HepG2 (cell line): Measurements from ENCODE around the gene RHBDF2. TPM values are rescaled to one million over a fixed set of nuclear protein-coding genes. Genes with fewer than 3 reads are reported as not detected.

Experiments
- CENPX ChIP-seq: sonication (generic); formaldehyde crosslinking; IDR thresholded peaks from 2 replicates; pipeline ENCODE4 v1.9.0; 2021; ENCODE audit warnings: mild to moderate bottlenecking, missing genetic modification reagents, moderate library complexity
- ETV5 ChIP-seq: IDR thresholded peaks from 2 replicates; pipeline ENCODE4 v1.6.1; 2018; ENCODE audit warnings: missing biosample characterization, missing genetic modification reagents, inconsistent platforms, borderline replicate concordance
- HOXA3 ChIP-seq: sonication (generic); formaldehyde crosslinking; IDR thresholded peaks from 2 replicates; pipeline ENCODE4 v1.5.0; 2020; ENCODE audit warnings: missing genetic modification reagents
- NCOA5 ChIP-seq: sonication (generic); formaldehyde crosslinking; IDR thresholded peaks from 2 replicates; pipeline ENCODE4 v1.4.0; 2020; ENCODE audit warnings: missing genetic modification reagents
- NFE2L1 ChIP-seq: sonication (generic); formaldehyde crosslinking; IDR thresholded peaks from 2 replicates; pipeline ENCODE4 v1.4.0; 2020; ENCODE audit warnings: missing genetic modification reagents, mild to moderate bottlenecking, borderline replicate concordance
- NRL ChIP-seq: sonication (generic); formaldehyde crosslinking; IDR thresholded peaks from 2 replicates; pipeline ENCODE4 v1.5.0; 2020; ENCODE audit warnings: missing genetic modification reagents, mild to moderate bottlenecking, moderate library complexity, borderline replicate concordance
- PHB2 ChIP-seq: fragments of 450-650 bp; IDR thresholded peaks from 2 replicates; pipeline ENCODE4 v1.6.1; 2018; ENCODE audit not compliant: partially characterized antibody
- SMAD1 ChIP-seq: sonication (generic); formaldehyde crosslinking; IDR thresholded peaks from 2 replicates; pipeline ENCODE4 v1.4.0; 2020; ENCODE audit warnings: missing genetic modification reagents, low read depth, mild to moderate bottlenecking, borderline replicate concordance
- ZKSCAN1 ChIP-seq: fragments of 150-350 bp; IDR thresholded peaks from 2 replicates; pipeline ENCODE4 v1.6.1; 2014; ENCODE audit warnings: low read length
- ZNF749 ChIP-seq: sonication (generic); formaldehyde crosslinking; IDR thresholded peaks from 2 replicates; pipeline ENCODE4 v1.8.0; 2022; ENCODE audit warnings: mild to moderate bottlenecking, missing genetic modification reagents, moderate library complexity, borderline replicate concordance
- ZNF781 ChIP-seq: sonication (generic); formaldehyde crosslinking; IDR thresholded peaks from 2 replicates; pipeline ENCODE4 v1.5.1; 2020; ENCODE audit warnings: borderline replicate concordance, mild to moderate bottlenecking, missing genetic modification reagents; ENCODE audit errors: not compliant biosample characterization
- polyA plus RNA-seq, 8 experiments: library from polyadenylated mRNA; depleted of rRNA in 3 of 8; stranded (reverse) in 7 of 8; unstranded in 1 of 8; fragments of >200 nt; fragmentation: Illumina TruSeq in 4 of 8; extraction: Trizol in 4 of 8; gene quantifications; 2 replicates each; pipeline versions ENCODE4 v1.2.1 to v1.2.3, GENCODE V29; 2011 to 2016; ENCODE audit warnings: low read depth in 4 of 8, missing spikeins in 1 of 8, mixed read lengths in 1 of 8; ENCODE audit not compliant: insufficient read depth in 1 of 8
- total RNA-seq, 5 experiments: library from RNA; depleted of rRNA; stranded (reverse); fragments of >200 nt; fragmentation: Illumina TruSeq; extraction: Trizol; gene quantifications; 2 replicates each; pipeline ENCODE4 v1.2.3, GENCODE V29; 2016; ENCODE audit warnings: low read depth in 1 of 5
- TF ChIP-seq, protein P1 (sequence below): sonication (generic); formaldehyde crosslinking; IDR thresholded peaks from 2 replicates; pipeline ENCODE4 v1.8.0; 2022; ENCODE audit warnings: mild to moderate bottlenecking, missing genetic modification reagents
- TF ChIP-seq, protein P2 (sequence below): IDR thresholded peaks from 2 replicates; pipeline ENCODE4 v1.6.1; 2016; ENCODE audit warnings: low read depth
- TF ChIP-seq, protein P3 (sequence below): sonication (generic); formaldehyde crosslinking; IDR thresholded peaks from 2 replicates; pipeline ENCODE4 v1.8.0; 2022; ENCODE audit warnings: mild to moderate bottlenecking, missing genetic modification reagents, moderate library complexity
- TF ChIP-seq, protein P4 (sequence below): sonication (generic); formaldehyde crosslinking; IDR thresholded peaks from 2 replicates; pipeline ENCODE4 v1.5.1; 2020; ENCODE audit warnings: missing genetic modification reagents, mild to moderate bottlenecking, borderline replicate concordance
- TF ChIP-seq, protein P5 (sequence below): sonication (generic); formaldehyde crosslinking; IDR thresholded peaks from 2 replicates; pipeline ENCODE4 v1.4.0; 2020; ENCODE audit warnings: missing genetic modification reagents
- TF ChIP-seq, protein P6 (sequence below): sonication (generic); formaldehyde crosslinking; conservative IDR thresholded peaks from 2 replicates; pipeline ENCODE4 v1.8.0; 2022; ENCODE audit warnings: mild to moderate bottlenecking, moderate library complexity, missing genetic modification reagents
- TF ChIP-seq, protein P7 (sequence below): sonication (generic); formaldehyde crosslinking; IDR thresholded peaks from 2 replicates; pipeline ENCODE4 v1.4.0; 2020; ENCODE audit warnings: missing genetic modification reagents

The RHBDF2 gene
- total and polyA plus RNA-seq, 2 of the 13 experiments (the other 11 are each of a cell fraction or from before 2014, with no cell fraction given), result 7.8 to 24.2 TPM

DNA sequence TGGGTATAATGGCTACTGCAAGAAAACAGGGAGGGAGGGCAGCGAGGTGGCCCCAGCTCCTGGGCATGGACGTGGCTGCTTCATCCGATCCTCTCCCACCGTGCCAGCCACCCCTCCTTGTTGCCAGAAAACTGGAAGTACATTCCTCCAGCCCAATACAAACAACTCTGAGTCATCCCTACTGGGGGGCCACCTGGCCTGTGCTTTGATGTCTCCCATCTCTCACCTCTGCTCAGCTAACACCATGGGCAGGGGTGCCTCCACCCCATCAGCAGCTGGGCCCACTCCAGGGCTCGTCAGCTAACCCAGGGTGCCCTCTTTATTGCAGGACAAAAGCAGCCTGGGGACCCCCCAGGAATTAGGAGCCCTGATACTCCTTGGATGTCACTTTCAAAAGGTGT is 2.0 kb downstream of the RHBDF2 start (continued):
- TF ChIP-seq, protein P1, sequence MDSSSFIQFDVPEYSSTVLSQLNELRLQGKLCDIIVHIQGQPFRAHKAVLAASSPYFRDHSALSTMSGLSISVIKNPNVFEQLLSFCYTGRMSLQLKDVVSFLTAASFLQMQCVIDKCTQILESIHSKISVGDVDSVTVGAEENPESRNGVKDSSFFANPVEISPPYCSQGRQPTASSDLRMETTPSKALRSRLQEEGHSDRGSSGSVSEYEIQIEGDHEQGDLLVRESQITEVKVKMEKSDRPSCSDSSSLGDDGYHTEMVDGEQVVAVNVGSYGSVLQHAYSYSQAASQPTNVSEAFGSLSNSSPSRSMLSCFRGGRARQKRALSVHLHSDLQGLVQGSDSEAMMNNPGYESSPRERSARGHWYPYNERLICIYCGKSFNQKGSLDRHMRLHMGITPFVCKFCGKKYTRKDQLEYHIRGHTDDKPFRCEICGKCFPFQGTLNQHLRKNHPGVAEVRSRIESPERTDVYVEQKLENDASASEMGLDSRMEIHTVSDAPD (CRISPR knock-in tag), result peak; percentile 76; the same call in 1 of the 2 replicates
- TF ChIP-seq, protein P2, sequence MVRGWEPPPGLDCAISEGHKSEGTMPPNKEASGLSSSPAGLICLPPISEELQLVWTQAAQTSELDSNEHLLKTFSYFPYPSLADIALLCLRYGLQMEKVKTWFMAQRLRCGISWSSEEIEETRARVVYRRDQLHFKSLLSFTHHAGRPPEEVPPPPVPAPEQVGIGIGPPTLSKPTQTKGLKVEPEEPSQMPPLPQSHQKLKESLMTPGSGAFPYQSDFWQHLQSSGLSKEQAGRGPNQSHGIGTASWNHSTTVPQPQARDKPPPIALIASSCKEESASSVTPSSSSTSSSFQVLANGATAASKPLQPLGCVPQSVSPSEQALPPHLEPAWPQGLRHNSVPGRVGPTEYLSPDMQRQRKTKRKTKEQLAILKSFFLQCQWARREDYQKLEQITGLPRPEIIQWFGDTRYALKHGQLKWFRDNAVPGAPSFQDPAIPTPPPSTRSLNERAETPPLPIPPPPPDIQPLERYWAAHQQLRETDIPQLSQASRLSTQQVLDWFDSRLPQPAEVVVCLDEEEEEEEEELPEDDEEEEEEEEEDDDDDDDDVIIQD (CRISPR knock-in tag), result peak; percentile 75
- TF ChIP-seq CENPX (CRISPR knock-in tag) (no peak), NRL (CRISPR knock-in tag) (peak; percentile 36; the same call in 1 of the 2 replicates), HOXA3 (CRISPR knock-in tag) (peak; percentile 82), ETV5 (CRISPR knock-in tag) (peak; percentile 86), NCOA5 (CRISPR knock-in tag) (no peak), ZNF749 (CRISPR knock-in tag) (no peak; the same call in 1 of the 2 replicates), ZNF781 (CRISPR knock-in tag) (no peak), ZKSCAN1 (no peak), SMAD1 (CRISPR knock-in tag) (no peak), PHB2 (no peak), NFE2L1 (CRISPR knock-in tag) (no peak)
- TF ChIP-seq, protein P3, sequence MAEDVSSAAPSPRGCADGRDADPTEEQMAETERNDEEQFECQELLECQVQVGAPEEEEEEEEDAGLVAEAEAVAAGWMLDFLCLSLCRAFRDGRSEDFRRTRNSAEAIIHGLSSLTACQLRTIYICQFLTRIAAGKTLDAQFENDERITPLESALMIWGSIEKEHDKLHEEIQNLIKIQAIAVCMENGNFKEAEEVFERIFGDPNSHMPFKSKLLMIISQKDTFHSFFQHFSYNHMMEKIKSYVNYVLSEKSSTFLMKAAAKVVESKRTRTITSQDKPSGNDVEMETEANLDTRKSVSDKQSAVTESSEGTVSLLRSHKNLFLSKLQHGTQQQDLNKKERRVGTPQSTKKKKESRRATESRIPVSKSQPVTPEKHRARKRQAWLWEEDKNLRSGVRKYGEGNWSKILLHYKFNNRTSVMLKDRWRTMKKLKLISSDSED (CRISPR knock-in tag), result no peak
- TF ChIP-seq, protein P4, sequence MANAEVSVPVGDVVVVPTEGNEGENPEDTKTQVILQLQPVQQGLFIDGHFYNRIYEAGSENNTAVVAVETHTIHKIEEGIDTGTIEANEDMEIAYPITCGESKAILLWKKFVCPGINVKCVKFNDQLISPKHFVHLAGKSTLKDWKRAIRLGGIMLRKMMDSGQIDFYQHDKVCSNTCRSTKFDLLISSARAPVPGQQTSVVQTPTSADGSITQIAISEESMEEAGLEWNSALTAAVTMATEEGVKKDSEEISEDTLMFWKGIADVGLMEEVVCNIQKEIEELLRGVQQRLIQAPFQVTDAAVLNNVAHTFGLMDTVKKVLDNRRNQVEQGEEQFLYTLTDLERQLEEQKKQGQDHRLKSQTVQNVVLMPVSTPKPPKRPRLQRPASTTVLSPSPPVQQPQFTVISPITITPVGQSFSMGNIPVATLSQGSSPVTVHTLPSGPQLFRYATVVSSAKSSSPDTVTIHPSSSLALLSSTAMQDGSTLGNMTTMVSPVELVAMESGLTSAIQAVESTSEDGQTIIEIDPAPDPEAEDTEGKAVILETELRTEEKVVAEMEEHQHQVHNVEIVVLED (CRISPR knock-in tag), result 0 out of 2 replicates have a peak, but pooled peaks have one; percentile 22
- TF ChIP-seq, protein P5, sequence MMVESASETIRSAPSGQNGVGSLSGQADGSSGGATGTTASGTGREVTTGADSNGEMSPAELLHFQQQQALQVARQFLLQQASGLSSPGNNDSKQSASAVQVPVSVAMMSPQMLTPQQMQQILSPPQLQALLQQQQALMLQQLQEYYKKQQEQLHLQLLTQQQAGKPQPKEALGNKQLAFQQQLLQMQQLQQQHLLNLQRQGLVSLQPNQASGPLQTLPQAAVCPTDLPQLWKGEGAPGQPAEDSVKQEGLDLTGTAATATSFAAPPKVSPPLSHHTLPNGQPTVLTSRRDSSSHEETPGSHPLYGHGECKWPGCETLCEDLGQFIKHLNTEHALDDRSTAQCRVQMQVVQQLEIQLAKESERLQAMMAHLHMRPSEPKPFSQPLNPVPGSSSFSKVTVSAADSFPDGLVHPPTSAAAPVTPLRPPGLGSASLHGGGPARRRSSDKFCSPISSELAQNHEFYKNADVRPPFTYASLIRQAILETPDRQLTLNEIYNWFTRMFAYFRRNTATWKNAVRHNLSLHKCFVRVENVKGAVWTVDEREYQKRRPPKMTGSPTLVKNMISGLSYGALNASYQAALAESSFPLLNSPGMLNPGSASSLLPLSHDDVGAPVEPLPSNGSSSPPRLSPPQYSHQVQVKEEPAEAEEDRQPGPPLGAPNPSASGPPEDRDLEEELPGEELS (CRISPR knock-in tag), result peak; percentile 97
- TF ChIP-seq, protein P6, sequence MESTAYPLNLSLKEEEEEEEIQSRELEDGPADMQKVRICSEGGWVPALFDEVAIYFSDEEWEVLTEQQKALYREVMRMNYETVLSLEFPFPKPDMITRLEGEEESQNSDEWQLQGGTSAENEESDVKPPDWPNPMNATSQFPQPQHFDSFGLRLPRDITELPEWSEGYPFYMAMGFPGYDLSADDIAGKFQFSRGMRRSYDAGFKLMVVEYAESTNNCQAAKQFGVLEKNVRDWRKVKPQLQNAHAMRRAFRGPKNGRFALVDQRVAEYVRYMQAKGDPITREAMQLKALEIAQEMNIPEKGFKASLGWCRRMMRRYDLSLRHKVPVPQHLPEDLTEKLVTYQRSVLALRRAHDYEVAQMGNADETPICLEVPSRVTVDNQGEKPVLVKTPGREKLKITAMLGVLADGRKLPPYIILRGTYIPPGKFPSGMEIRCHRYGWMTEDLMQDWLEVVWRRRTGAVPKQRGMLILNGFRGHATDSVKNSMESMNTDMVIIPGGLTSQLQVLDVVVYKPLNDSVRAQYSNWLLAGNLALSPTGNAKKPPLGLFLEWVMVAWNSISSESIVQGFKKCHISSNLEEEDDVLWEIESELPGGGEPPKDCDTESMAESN, result peak; percentile 90
- TF ChIP-seq, protein P7, sequence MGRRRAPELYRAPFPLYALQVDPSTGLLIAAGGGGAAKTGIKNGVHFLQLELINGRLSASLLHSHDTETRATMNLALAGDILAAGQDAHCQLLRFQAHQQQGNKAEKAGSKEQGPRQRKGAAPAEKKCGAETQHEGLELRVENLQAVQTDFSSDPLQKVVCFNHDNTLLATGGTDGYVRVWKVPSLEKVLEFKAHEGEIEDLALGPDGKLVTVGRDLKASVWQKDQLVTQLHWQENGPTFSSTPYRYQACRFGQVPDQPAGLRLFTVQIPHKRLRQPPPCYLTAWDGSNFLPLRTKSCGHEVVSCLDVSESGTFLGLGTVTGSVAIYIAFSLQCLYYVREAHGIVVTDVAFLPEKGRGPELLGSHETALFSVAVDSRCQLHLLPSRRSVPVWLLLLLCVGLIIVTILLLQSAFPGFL (CRISPR knock-in tag), result no peak
